HPDE6-E6E7 (cell line): ENCODE results near the gene FAR2.
"Not testable (repeated sequence)": the region's sequence is repeated elsewhere in the genome, so short reads cannot be mapped to it uniquely, and the experiment has no call there.

Experiments used
- DNase-seq: peaks from one replicate; pipeline ENCODE4 v3.0.0; 2011; ENCODE audit warnings: missing footprints; ENCODE audit errors: extremely low spot score

FAR2 gene

DNA sequence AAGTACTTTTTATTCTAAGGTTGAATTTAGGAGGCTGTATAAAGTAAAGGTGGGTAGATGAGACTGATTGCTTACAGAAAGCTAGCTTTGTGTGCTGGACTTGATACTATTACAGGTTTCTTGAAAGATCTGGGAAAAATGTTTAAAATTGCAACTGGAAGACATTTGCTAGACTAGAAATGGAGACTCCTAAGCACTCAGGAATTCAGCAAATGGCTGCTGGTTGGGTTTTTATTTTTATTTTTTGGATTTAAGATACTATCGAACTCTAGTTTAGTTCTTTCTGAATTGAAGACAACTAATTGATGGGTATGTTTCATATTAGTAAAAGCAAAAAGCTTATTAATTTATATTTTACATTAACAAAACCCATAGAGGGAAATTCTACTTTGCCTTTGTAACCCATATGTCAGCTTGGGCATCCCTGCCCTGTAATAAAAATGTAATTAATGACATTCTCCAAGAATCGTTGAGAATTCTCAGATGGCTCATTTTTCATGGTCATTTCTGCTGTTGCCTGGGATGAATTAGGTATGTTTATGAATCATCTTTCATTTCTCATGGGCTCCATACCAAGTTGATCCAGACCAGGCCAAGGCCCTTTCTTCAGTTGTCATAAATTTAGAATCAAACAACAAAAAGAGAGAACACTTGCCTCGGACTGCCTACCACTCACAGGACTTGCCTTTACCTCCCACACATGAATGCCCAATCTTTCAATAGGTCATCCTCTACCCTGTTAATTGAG is 129.8 kb downstream of the FAR2 start:
- no peak for DNase-seq

GRCh38 chr12:29281371-29282005 is 132.4 kb downstream of the FAR2 start:
- no peak for DNase-seq

GRCh38 chr12:29282031-29282816 is 133.1 kb downstream of the FAR2 start:
- DNase-seq = no peak

GRCh38 chr12:29283969-29284700 is 135.1 kb downstream of the FAR2 start:
- DNase-seq = no peak

- no peak for DNase-seq
Observed at GRCh38 chr12:29286081-29286790, 137.2 kb downstream of the FAR2 start.

DNA sequence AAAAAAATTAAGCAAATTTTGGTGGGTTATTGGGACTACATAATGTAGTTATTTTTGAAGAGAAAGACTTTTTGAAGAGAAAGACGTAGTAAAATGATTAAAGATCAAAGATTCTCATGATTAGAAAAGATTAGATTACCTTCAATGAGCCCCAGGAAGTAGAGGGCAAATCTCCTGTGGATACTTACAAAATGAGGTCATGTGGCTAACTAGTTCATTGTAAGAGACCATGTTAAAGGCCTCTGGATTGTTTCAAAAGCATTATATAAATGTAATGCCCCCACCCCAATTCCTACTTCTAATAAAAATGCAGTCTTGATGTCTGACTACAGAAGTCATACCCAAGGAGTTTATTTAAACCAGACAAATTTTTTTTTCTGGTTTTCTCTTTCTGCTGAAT is 138.5 kb downstream of the FAR2 start:
- DNase-seq = no peak

DNA sequence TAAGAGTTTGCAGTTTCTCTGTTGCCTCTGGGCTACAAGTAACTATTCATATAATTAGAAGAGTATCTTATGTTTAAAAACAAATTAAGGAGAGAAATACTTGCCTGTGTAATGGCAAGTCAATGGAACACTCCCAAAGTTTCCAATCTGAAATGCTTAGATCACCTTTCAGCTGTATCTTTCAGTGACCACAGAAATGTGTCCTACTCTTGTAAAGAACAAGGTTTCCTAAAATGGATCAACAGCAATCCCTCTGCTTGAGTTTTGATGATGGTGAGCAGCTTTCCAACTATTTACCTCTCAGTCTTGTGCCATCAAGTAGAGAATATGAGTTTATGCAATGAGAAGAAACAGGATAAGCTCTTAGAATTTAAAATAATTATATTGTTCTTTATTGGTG is 139.0 kb downstream of the FAR2 start:
- no peak for DNase-seq

DNA sequence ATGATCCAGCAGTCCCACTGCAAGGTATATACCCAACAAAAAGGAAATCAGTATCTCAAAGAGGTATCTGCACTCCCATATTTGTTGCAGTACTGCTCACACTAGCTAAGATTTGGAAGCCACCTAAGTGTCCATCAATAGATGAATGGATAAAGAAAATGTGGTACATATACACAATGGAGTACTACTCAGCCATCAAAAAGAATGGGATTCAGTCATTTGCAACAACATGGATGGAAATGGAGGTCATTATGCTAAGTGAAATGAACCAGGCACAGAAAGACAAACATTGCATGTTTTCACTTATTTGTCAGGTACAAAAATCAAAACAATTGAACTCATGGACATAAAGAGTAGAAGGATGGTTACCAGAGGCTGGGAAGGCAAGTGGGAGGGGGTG is 141.4 kb downstream of the FAR2 start:
- not testable (repeated sequence) for DNase-seq

- DNase-seq = no peak
Observed at GRCh38 chr12:29291226-29291625, 142.1 kb downstream of the FAR2 start.

DNA sequence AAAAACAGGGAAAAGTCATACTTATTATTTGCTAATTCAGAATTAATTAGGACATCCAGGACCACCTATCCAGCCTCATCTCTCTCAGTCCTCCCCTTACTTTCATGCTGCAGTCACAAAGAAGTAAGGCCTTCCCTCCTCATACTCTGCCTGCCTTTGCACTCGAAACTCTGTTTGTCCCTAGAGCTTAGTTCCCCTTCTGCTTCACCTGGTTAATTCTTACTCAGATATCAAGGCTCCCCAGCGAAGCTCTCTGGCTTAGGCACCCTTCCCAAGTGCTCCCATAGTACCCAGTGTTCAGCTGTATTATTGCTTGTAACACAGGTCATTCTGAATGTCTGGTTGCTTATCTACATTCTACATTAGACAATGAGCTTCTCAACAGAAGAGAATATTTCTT is 150.6 kb downstream of the FAR2 start:
- no peak for DNase-seq

GRCh38 chr12:29301114-29301513 is 152.0 kb downstream of the FAR2 start:
- DNase-seq = no peak

- DNase-seq = no peak
Observed at GRCh38 chr12:29304388-29304787, 155.3 kb downstream of the FAR2 start.

DNA sequence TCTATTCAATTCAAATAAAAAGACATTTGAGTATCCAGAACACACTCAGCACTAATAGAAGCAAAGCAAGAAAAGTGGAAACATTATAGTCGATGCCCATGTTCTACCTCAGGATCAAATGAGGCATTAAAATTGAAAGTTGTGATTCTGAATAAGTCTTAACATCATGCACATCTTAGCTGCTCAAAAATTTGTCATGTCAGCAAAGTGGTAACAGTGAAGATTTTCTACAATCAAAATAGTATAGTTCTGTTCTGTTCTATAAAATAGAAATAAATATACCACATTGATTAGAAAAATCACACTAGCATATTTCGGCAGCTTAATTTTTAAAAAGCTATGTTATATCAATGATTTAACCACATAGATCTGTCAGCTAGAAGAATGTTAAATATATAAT is 157.2 kb downstream of the FAR2 start:
- no peak for DNase-seq

GRCh38 chr12:29306682-29307081 is 157.6 kb downstream of the FAR2 start:
- no peak for DNase-seq

DNA sequence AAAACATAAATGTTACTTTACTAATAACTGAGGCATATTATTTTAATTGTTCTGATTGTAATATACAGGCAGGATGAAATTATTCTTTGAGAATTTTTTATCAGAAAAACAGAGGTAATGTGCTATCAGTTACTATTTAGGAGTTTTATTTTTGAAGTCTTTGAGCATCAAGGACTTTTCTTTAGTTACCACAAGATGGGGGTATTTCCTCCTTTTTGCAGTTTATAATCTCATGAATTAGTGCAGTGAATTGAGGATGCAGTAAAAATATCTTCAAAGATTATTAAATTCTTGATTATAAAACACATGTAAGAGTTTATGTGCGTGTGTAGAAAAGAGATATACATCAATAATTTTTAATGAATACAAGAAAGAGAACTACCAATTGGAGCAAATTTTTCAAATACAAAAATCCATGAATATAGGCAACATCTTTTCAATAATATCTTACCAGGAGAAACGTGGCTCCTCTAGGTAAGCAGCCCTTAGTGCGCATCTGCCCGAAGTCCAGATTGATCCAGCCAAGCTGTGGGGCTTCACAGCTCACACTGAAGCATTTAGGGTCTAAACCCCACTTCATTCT is 160.3 kb downstream of the FAR2 start:
- no peak for DNase-seq

DNA sequence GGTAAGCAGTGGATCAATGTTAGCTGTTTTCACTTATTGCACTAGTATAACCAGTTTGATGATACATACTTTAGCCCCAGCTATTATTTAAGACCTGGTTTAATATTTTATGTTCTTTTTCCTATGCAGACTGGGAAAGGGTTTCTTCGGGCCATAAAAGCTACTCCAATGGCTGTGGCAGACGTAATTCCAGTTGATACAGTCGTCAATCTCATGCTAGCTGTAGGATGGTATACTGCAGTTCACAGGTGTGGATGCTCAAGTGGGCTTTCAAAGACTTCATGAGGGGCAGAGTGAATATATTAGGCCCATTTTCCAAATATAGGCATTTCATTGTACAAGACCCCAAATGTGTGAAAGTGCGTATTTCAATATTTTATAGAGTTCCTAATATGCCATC is 161.8 kb downstream of the FAR2 start:
- no peak for DNase-seq

- no peak for DNase-seq
Observed at GRCh38 chr12:29314416-29314815, 165.3 kb downstream of the FAR2 start.

- DNase-seq = no peak
Observed at GRCh38 chr12:29316752-29317151, 167.7 kb downstream of the FAR2 start.

DNA sequence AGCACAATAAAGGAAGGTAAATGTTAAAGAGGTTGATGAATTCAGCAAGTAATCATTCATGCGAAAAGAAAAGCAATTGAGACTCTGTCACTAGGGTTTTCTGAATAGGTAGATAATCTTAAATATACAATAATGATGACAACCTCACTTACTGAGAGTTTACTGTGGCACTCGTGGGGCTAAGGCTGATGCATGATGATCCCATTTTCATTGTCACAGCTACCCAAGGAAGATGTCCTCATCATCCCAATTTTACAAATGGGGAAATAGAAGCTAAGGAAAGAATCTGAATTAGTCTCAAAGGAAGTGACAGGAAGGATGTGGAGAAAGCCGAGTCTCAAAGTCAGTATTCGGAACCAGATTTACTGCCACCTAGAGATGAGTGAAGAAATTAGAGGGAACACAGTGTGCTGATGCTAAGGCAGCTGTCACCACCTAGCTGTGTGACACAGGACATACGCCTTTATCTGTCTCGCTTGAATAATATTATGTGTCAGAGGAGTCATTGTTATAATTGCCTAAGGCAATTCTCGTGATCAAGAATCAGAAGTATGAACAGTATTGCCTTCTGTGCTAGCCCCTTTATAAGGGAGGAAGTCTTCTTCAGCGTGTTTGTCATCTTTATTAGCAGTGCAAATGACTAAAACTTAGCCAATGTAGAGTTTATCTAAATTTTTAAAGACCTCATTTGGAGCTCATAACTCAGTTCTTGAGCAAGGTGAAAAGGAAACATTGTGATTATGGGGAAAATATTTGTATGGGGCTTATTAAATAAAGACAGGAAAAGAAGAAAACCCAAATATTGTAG is 168.7 kb downstream of the FAR2 start:
- DNase-seq = peak; percentile 38
